HG03521 (cell line): ENCODE measurements around the gene GMDS.

Experiments used
- ATAC-seq: cut with Tn5 transposase; IDR thresholded peaks from one replicate; pipeline ENCODE4 v1.9.1; 2021; ENCODE audit warnings: mild to moderate bottlenecking, moderate library complexity; ENCODE audit not compliant: unreplicated experiment

The GMDS gene

GRCh38 chr6:2209226-2209809 lies 36.1 kb downstream of the GMDS start:
- ATAC-seq, result peak; percentile 65

DNA sequence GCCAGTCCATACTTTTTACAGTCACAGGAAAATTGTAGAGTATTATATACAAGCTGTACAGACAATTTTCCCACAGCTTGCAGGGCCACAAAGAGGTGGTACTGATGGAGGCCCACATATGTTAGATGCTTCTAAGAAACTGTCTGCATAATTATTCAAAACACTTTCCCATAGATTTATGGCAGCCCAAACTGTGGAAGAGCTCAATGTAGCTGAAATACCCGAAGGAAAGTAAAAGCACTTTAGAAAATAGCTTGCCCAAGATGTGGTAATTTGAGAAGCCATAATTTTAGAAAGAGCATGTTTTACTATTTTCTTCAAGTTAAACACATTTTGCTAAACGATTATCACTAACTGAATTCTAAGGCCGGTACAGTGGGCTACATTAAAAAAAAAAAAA lies 36.9 kb downstream of the GMDS start:
- ATAC-seq, result no peak

- ATAC-seq, result no peak
These were observed 40.0 kb downstream of the GMDS start for GRCh38 chr6:2205396-2205795.

DNA sequence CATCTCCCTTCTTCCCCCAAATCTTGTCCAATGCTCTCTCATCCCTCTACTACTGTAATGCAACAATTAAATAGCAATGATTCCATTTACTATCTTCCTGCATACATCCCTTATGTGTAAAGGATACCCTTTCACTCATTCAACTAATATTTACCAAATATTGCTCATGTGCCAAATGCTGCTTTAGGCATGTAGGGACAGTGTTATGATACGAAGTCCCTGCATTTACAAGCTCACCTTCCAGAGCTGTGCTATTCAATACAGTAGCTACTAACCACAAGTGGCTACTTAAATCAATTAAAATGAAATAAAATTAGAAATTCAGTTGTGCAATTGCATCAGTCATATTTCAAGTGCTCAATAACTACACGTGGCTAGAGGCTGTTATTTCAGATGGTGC lies 41.1 kb downstream of the GMDS start:
- no peak for ATAC-seq

DNA sequence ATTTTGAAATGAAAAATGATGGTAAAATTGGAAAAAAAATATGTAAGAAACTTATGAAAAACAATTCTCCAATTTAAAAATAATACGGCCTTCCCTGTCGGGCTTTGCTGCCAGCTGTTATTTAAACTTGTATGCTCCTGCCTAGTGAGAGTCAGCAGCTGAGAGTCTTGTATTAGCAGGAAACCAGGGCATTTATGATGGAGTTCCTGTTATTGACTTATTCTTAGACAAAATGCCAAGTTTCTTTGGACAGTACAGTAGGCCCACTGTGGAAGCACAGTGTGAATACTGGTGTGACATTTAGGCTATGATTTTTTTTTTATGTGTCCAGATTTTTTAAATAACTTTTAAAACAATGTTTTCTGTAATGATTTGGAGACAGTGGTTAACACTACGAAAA lies 42.1 kb downstream of the GMDS start:
- no peak for ATAC-seq

GRCh38 chr6:2197984-2198383 lies 47.4 kb downstream of the GMDS start:
- no peak for ATAC-seq

DNA sequence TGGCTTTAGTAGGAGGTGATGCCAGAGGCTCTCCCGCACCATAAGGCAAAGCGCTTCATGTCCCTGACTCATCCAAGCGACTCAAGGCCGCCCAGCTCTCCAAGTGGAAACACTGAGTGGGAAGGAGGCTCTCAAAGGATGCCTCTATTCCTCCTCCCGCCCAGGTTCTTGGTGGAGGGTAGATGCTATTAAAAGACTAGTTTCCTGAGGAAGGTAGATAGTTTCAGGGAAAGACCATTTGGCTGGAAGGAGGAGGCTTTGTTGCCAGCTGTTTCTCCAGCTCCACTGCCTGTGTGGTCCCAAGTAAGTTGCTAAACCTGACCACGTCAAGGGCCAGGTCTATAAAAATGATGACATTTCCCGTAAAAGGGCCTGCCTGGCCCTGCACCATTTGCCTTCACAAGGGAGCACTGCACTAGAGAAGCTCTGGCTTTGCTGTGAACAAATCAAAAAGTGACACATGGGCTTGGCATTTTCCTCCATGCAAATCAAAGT lies 48.2 kb downstream of the GMDS start:
- no peak for ATAC-seq

- ATAC-seq, result no peak
These were observed 49.2 kb downstream of the GMDS start for GRCh38 chr6:2196079-2196679.

DNA sequence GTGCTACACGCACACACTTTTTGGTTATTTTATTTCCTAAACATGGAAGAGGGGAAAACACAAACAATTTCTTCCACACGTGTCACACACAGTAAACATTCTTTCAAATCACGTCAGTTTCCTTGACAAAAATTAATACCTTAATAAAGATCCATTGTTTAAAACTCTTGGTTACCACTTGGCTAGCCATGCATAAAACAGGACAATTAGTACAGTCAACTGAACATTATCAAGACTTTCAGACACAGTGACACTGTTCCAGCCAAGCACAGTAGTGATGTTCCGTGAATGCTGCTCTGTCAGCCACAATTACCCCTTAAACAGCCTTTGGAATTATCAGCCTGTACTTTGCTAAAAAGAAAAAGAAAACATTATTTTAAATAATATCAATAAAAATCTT lies 50.8 kb downstream of the GMDS start:
- ATAC-seq, result no peak

DNA sequence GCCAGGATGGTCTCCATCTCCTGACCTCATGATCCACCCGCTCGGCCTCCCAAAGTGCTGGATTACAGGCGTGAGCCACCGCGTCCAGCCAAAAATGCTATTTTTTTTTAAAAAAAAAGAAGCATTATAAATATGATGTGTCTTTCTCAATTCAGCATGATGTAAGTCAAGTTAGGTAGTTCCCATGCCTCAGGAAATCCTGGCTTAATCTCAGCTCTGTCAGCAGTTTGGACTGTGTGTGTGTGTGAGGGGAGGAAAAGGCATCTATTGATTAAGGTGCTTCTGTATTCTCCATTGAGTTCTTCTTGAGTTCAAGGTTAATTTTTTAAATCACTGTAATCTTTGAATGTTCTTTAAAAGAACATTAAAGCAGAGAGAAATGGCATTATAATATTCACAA lies 51.5 kb downstream of the GMDS start:
- ATAC-seq, result no peak

- no peak for ATAC-seq
These were observed 52.4 kb downstream of the GMDS start for GRCh38 chr6:2192976-2193375.

- no peak for ATAC-seq
These were observed 54.0 kb downstream of the GMDS start for GRCh38 chr6:2191390-2191740.

DNA sequence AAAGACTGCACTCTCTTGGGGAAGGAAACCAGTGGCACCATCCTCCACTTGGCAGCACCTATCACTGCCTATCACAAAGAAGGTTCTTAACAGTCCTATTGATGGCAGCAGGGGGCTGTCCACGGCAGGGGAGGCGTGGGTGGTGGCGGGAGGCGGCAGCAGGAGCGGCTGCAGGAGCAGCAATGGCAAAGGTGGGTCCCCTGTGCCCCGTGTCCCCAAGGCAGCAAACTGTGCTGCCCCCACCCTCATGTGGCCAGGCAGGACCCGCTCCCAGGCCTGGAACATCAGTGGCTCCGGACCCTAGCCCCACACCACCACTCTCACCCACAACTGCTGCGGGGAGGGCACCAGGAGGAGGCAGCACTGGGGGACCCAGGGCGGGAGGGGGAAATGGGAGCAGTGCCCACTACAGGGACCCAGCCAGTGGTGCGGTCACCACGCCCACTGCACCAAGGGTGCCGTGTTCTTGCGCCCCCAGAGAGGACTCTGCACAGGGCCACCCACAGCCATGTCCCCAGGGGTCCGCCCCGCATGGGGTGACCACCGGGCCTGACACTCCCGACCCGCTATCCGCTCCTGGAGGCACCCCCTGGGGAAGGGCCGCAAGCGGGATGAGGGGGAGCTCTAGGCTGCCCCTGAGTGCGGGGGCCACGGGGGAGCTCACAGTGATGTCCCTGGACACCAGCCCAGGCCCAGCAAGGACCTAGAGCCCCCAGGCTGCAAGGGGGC lies 54.6 kb downstream of the GMDS start:
- ATAC-seq, result no peak

DNA sequence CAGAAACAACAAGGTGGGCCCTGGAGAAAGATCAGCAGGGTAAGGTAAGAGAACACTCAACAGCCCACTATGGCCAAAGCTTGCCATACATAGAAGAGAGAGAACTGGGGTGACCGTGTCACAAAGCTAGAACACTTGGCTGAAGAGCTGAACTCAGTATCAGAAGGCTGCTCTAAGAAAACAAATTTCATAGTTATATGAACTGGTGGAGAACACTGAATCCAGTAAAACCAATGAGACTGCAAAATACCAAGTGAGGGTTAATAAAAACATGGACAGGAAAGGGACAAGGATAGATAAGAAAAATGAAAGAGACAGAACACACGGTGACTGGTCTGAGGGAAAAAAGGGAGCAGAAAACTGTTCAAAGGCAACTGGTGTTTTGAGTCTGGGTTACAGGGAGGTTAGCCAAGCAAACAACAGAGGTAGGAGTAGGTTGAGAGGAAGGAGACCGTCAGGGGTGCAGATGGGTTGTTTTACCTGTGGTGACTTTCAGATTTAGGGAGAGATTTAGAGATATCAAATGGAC lies 56.5 kb downstream of the GMDS start:
- no peak for ATAC-seq

- no peak for ATAC-seq
These were observed 57.0 kb downstream of the GMDS start for GRCh38 chr6:2188397-2188796.

DNA sequence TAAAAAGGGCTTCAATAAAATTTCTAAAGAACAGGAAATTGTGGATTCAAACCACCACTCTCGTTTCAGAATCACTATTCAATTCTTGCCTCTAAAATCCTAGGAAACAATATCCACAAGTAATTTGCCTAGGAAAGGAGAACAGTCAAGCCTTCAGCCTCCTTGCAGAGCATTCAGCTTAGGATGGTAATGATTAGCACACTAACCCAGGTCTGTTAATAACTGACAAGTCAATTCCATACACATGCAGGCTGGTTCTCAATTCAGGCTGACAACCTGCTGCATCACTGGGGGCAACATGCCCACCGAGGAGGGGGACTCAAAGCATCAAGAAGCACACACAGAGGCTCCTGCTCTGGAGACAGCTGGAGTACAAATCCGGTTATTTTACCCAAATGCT lies 57.6 kb downstream of the GMDS start:
- ATAC-seq, result no peak

DNA sequence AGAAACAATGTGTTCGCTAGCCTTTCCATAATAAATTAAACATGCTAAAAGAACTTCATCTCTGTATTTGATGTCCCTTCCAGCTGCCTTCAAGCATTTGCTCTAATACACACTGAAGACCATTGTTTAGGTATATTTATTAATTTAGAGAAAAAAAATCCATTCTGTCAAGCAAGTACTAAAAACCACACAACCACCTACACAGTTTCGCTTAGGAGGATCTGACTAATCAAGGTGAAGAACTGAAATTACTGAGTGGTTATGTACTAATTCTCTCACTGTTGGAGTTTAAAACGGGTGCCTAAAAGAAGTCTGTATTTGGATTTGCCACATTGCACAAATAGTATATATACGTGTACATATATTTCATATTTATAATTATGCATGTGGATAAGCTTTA lies 58.9 kb downstream of the GMDS start:
- ATAC-seq, result peak; percentile 54

- no peak for ATAC-seq
These were observed 59.9 kb downstream of the GMDS start for GRCh38 chr6:2185466-2185865.

GRCh38 chr6:2184700-2185455 lies 60.5 kb downstream of the GMDS start:
- no peak for ATAC-seq

DNA sequence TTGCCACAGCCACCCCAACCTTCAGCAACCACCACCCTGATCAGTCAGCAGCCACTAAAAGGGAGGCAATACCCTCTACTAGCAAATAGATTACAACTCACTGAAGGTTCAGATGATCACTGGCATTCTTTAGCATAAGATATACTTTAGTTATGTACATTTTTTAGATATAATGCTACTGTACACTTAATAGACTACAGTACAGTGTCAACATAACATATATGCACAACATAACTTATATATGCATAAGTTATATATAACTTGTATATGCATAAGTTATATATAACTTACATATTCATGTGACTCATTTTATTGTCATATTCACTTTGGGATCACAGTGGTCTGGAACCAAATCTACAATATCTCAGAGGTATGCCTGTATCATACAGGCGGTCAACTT lies 61.7 kb downstream of the GMDS start:
- no peak for ATAC-seq

DNA sequence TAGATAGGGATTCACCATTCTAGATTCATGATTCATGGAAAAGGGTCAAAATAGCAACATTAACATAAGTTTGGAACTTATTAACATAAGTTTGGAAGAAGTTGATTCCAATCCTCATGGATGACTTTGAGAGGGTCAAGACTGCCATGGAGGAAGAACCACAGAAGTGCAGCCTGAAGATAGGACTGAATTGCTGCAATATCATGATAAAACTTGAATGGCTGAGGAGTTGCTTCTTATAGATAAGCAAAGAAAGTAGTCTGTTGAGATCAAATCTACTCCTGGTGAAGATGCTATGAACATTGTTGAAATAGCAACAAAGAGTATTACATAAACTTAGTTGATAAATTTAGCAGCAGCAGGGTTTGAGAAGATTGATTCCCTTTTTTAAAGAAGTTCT lies 62.2 kb downstream of the GMDS start:
- no peak for ATAC-seq

DNA sequence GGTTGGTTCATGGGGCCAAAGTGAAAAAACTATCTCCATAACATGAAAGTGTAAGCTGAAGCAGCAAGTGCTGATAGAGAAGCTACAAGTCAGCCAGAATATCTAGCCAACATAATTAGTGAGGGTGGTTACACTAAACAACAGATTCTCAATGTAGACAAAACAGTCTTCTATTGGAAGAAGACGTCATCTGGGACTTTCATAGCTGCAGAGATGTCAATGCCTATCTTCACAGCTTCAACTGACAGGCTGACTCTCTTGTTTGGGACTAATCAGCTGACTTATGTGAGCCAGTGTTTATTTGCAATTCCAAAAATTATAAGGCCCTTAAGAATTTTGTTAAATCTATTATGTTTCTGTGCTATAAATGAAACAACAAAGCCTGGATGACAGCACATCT lies 63.2 kb downstream of the GMDS start:
- no peak for ATAC-seq
